ENCODE measurements around the gene FGG. TPM values are rescaled to one million over a fixed set of nuclear protein-coding genes. Genes with fewer than 3 reads are reported as not detected.

FGG gene
- total and polyA plus RNA-seq, 2 of the 8 experiments (the other 6 are each of a cell fraction or from before 2014, with no cell fraction given), result not detected

DNA sequence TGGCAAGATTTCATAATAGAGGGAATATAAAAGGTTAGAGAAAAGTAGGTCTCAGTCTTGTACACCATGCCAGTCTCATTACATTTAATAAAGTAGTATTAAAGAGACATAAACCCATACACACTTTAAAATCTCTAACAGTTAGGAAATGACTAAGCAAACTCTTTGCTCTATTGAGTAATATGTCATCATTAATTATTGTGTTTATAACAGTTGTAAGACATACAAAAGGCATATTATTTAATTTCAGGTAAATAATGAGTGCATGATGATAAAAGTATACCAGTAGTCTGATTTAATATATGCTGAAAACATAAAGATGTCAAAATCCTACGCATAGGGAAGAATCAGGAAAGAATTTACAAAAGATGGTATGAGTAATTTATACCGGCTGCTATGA lies 31.0 kb upstream of the FGG start:
- Histone ChIP-seq H2BK120ac (replicated peaks; ENCODE audit: low read depth, low read length) (no peak overlapping the region), H3K27ac (ENCODE audit: low read depth, low read length) (no peak overlapping the region), H3K4ac (replicated peaks; ENCODE audit: insufficient read length, low read depth, low read length) (no peak overlapping the region), H3K4me2 (ENCODE audit: insufficient read depth in 1 of 2, low read depth in 2 of 2, low read length in 2 of 2) (no peak overlapping the region), H3K4me3 (ENCODE audit: extremely low read depth in 1 of 4, insufficient read depth in 2 of 4, low read depth in 3 of 4, low read length in 4 of 4) (no peak overlapping the region), H3K23ac (ENCODE audit: insufficient read length) (no peak overlapping the region), H3K56ac (replicated peaks; ENCODE audit: insufficient read length, low read depth, low read length) (no peak overlapping the region), H4K91ac (replicated peaks; ENCODE audit: insufficient read length, low read length) (no peak overlapping the region), H3K79me2 (ENCODE audit: control insufficient read depth in 1 of 2, insufficient read depth in 2 of 2, low read length in 2 of 2) (no peaks in the 10 kb centered on the region), H2BK5ac (ENCODE audit: low read depth, low read length) (no peak overlapping the region), H3K14ac (ENCODE audit: insufficient read length) (no peak overlapping the region), H3K18ac (ENCODE audit: extremely low read depth, low read length) (no peak overlapping the region), H4K5ac (ENCODE audit: insufficient read length, low read depth, low read length) (no peak overlapping the region), H3K9ac (replicated peaks in 1 of 4; ENCODE audit: extremely low read depth in 1 of 4, low read depth in 3 of 4, low read length in 3 of 4) (no peak overlapping the region), H3K27me3 (replicated peaks in 1 of 4; ENCODE audit: control insufficient read depth in 3 of 4, extremely low read depth in 1 of 4, insufficient read depth in 3 of 4, low read length in 3 of 4) (no peaks in the 10 kb centered on the region), H3K36me3 (ENCODE audit: control insufficient read depth in 2 of 4, insufficient read depth in 4 of 4, low read length in 3 of 4) (no peaks in the 10 kb centered on the region), H3K79me1 (ENCODE audit: low read depth, low read length) (no peaks in the 10 kb centered on the region), H3K9me3 (ENCODE audit: insufficient read depth in 2 of 2, low read depth in 1 of 2, low read length in 1 of 2) (no peaks in the 10 kb centered on the region), H4K8ac (ENCODE audit: extremely low read depth, insufficient read depth, low read length) (no peak overlapping the region), H2BK12ac (ENCODE audit: low read depth, low read length) (no peak overlapping the region), H2BK15ac (ENCODE audit: low read length) (no peak overlapping the region), H4K20me1 (replicated peaks in 1 of 2; ENCODE audit: control insufficient read depth in 1 of 2, insufficient read depth in 2 of 2, low read length in 2 of 2) (no peaks in the 10 kb centered on the region), H2AK5ac (ENCODE audit: low read depth, low read length) (no peak overlapping the region), H2AFZ (ENCODE audit: low read length) (no peak overlapping the region), H3K4me1 (replicated peaks in 1 of 4; ENCODE audit: control insufficient read depth in 3 of 4, insufficient read depth in 4 of 4, low read length in 3 of 4) (no peaks in the 10 kb centered on the region), H2BK20ac (ENCODE audit: low read length) (no peak overlapping the region), H3K23me2 (ENCODE audit: low read depth, low read length) (no peaks in the 10 kb centered on the region)
- TF ChIP-seq CEBPB (IDR thresholded peaks at IDR 0.05; ENCODE audit: low read depth, low read length), result no peak
- no peak for TF ChIP-seq MAFK (IDR thresholded peaks at IDR 0.05; ENCODE audit: low read depth, low read length)
- TF ChIP-seq RFX5 (IDR thresholded peaks at IDR 0.05; ENCODE audit: borderline replicate concordance, low read depth, low read length), result no peak
- 83% methylated on average over 2 of the region's 2 CpGs; no CpG with 5 or more reads in 1 of the 2 experiments for WGBS, 2 experiments (ENCODE audit: extremely low coverage in 1 of 2, insufficient coverage in 1 of 2, insufficient read length in 1 of 2, insufficient replicate concordance in 2 of 2, low coverage in 1 of 2, low lambda C conversion rate in 2 of 2, missing lambda C conversion rate in 1 of 2)
- CTCF ChIA-PET (ENCODE audit: partially characterized antibody), result interaction anchor here (1.1 to 7.7 kb wide), 9 partner anchors 18 to 286 kb away, joined by 3 to 89 read pairs (median 4); partner anchors contain the start of gene RBM46
- DNase-seq (ENCODE audit: low read depth in 1 of 2, low spot score in 2 of 2) (no peak), FAIRE-seq (no peak)
- POLR2A ChIA-PET (ENCODE audit: partially characterized antibody), result interaction anchor here (1.4 kb wide), 1 partner anchor 100 kb away, joined by 4 read pairs; the partner anchor contains the start of gene LRAT

Measured in H1 (cell line).